ENCODE measurements around the gene TUT4. TPM values are rescaled to one million over a fixed set of nuclear protein-coding genes. Genes with fewer than 3 reads are reported as not detected.

The TUT4 gene
- total RNA-seq, 1 donor from 2014 or later: 40.9 TPM

GRCh38 chr1:52423055-52423454 is 129.8 kb downstream of the TUT4 start:
- H3K4me3 Mint-ChIP-seq (ENCODE audit: unreplicated experiment): no peak overlapping the region
- DNase-seq (ENCODE audit: low spot score): no peak
- peaks cover 17% of the 10 kb centered on the region for H3K36me3 Mint-ChIP-seq (ENCODE audit: low read depth)
- no peak overlapping the region for H3K27ac Mint-ChIP-seq (ENCODE audit: unreplicated experiment)
- TF ChIP-seq, protein P1, sequence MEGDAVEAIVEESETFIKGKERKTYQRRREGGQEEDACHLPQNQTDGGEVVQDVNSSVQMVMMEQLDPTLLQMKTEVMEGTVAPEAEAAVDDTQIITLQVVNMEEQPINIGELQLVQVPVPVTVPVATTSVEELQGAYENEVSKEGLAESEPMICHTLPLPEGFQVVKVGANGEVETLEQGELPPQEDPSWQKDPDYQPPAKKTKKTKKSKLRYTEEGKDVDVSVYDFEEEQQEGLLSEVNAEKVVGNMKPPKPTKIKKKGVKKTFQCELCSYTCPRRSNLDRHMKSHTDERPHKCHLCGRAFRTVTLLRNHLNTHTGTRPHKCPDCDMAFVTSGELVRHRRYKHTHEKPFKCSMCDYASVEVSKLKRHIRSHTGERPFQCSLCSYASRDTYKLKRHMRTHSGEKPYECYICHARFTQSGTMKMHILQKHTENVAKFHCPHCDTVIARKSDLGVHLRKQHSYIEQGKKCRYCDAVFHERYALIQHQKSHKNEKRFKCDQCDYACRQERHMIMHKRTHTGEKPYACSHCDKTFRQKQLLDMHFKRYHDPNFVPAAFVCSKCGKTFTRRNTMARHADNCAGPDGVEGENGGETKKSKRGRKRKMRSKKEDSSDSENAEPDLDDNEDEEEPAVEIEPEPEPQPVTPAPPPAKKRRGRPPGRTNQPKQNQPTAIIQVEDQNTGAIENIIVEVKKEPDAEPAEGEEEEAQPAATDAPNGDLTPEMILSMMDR (IDR thresholded peaks at IDR 0.05): no peak
- peaks cover 29% of the 10 kb centered on the region for H3K4me1 Mint-ChIP-seq (ENCODE audit: low read depth)
- no peaks in the 10 kb centered on the region for H3K27me3 Mint-ChIP-seq (ENCODE audit: low read depth)
- H3K9me3 Mint-ChIP-seq (ENCODE audit: low read depth): no peaks in the 10 kb centered on the region

DNA sequence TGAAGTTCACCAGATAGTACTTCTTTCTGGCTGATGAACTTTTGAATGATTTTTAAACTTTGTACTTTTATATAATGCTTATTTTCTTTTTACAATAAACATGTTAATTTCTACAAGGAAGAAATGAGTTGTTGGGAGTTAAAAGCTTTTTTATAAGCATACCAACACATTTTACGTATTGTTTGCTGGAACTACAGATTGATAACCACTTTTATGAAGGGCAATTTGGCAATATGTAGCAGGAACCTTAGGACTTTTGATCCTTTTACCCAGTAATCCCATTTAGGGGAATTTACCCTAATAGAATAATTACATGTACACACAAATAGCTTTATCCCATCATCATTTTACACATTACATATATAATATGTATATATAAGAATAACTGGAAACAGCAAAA is 132.2 kb downstream of the TUT4 start:
- no peak for DNase-seq (ENCODE audit: low spot score)
- no peaks in the 10 kb centered on the region for H3K27me3 Mint-ChIP-seq (ENCODE audit: low read depth)
- no peaks in the 10 kb centered on the region for H3K9me3 Mint-ChIP-seq (ENCODE audit: low read depth)
- H3K4me1 Mint-ChIP-seq (ENCODE audit: low read depth): peaks cover 15% of the 10 kb centered on the region
- H3K36me3 Mint-ChIP-seq (ENCODE audit: low read depth): peaks cover 19% of the 10 kb centered on the region
- H3K4me3 Mint-ChIP-seq (ENCODE audit: unreplicated experiment): no peak overlapping the region
- TF ChIP-seq, protein P1 (IDR thresholded peaks at IDR 0.05): no peak
- H3K27ac Mint-ChIP-seq (ENCODE audit: unreplicated experiment): no peak overlapping the region

GRCh38 chr1:52416811-52417210 is 136.1 kb downstream of the TUT4 start:
- H3K27me3 Mint-ChIP-seq (ENCODE audit: low read depth): no peaks in the 10 kb centered on the region
- no peaks in the 10 kb centered on the region for H3K9me3 Mint-ChIP-seq (ENCODE audit: low read depth)
- H3K4me1 Mint-ChIP-seq (ENCODE audit: low read depth): no peaks in the 10 kb centered on the region
- TF ChIP-seq, protein P1 (IDR thresholded peaks at IDR 0.05): no peak
- no peak for DNase-seq (ENCODE audit: low spot score)
- peaks cover 26% of the 10 kb centered on the region for H3K36me3 Mint-ChIP-seq (ENCODE audit: low read depth)
- H3K27ac Mint-ChIP-seq (ENCODE audit: unreplicated experiment): no peak overlapping the region
- no peak overlapping the region for H3K4me3 Mint-ChIP-seq (ENCODE audit: unreplicated experiment)

- H3K27me3 Mint-ChIP-seq (ENCODE audit: low read depth): no peaks in the 10 kb centered on the region
- DNase-seq (ENCODE audit: low spot score): no peak
- no peak overlapping the region for H3K4me3 Mint-ChIP-seq (ENCODE audit: unreplicated experiment)
- no peaks in the 10 kb centered on the region for H3K4me1 Mint-ChIP-seq (ENCODE audit: low read depth)
- peaks cover 33% of the 10 kb centered on the region for H3K36me3 Mint-ChIP-seq (ENCODE audit: low read depth)
- TF ChIP-seq, protein P1 (IDR thresholded peaks at IDR 0.05): no peak
- no peaks in the 10 kb centered on the region for H3K9me3 Mint-ChIP-seq (ENCODE audit: low read depth)
- H3K27ac Mint-ChIP-seq (ENCODE audit: unreplicated experiment): no peak overlapping the region
Measured at GRCh38 chr1:52414942-52415341, 137.9 kb downstream of the TUT4 start.

DNA sequence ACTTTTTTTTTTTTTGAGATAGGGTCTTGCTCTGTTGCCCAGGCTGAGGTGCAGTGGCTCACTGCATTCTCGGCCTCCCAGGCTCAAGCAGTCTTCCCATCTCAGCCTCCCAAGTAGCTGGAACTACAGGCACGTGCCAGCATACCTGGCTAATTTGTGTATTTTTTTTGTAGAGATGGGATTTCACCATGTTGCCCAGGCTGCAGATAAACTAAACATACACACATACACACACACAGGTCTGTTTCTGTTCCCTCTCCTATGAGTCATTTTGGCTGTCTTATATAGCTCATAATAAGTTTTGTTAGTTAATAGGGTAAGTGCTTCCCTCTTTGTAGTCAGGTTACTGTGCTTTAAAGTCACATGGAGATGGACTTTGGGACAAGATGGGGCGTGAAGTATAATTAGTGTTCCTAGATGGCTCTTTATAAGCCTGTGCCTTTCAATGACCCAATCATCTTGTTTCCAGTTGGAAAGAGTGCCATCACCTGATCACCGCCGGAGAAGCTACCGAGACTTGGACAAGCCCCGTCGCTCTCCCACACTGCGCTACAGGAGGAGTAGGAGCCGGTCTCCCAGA is 139.4 kb downstream of the TUT4 start:
- DNase-seq (ENCODE audit: low spot score): no peak
- Mint-ChIP-seq H3K4me1 (ENCODE audit: low read depth) (no peaks in the 10 kb centered on the region), H3K4me3 (ENCODE audit: unreplicated experiment) (no peak overlapping the region), H3K27me3 (ENCODE audit: low read depth) (no peaks in the 10 kb centered on the region), H3K36me3 (ENCODE audit: low read depth) (peaks cover 37% of the 10 kb centered on the region), H3K27ac (ENCODE audit: unreplicated experiment) (no peak overlapping the region), H3K9me3 (ENCODE audit: low read depth) (no peaks in the 10 kb centered on the region)
- TF ChIP-seq, protein P1 (IDR thresholded peaks at IDR 0.05): no peak
